ENCODE measurements around the gene CRLF3.

CRLF3 gene

DNA sequence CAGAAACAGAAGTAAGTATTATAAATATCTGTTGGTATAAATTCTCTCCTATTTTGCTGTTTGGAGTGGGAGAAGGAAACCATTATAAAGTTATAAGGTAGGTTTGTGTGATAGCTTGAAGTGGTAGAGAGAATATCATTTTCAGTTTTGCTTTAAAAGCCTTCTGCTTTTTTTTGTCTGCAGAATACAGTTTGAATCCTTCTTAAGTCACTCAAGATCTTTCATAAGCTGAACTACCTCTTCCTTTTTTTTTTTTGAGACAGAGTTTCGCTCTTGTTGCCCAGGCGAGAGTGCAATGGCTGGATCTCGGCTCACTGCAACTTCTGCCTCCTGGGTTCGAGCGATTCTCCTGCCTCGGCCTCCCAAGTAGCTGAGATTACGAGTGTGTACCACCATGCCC, 16.3 kb upstream of the CRLF3 start:
- TF ChIP-seq, protein P1, sequence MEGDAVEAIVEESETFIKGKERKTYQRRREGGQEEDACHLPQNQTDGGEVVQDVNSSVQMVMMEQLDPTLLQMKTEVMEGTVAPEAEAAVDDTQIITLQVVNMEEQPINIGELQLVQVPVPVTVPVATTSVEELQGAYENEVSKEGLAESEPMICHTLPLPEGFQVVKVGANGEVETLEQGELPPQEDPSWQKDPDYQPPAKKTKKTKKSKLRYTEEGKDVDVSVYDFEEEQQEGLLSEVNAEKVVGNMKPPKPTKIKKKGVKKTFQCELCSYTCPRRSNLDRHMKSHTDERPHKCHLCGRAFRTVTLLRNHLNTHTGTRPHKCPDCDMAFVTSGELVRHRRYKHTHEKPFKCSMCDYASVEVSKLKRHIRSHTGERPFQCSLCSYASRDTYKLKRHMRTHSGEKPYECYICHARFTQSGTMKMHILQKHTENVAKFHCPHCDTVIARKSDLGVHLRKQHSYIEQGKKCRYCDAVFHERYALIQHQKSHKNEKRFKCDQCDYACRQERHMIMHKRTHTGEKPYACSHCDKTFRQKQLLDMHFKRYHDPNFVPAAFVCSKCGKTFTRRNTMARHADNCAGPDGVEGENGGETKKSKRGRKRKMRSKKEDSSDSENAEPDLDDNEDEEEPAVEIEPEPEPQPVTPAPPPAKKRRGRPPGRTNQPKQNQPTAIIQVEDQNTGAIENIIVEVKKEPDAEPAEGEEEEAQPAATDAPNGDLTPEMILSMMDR (IDR thresholded peaks at IDR 0.05; ENCODE audit: control extremely low read depth, extremely low read depth, low read depth, missing control alignments) = no peak
- ChIA-PET POLR2A (no interaction called here), CTCF (interaction anchor here (0.6 to 7.8 kb wide), 3 partner anchors 14 to 87 kb away, joined by 3 to 55 read pairs (median 5); partner anchors contain the start of gene CRLF3)
- DNase-seq (ENCODE audit: extremely low spot score) = no peak

DNA sequence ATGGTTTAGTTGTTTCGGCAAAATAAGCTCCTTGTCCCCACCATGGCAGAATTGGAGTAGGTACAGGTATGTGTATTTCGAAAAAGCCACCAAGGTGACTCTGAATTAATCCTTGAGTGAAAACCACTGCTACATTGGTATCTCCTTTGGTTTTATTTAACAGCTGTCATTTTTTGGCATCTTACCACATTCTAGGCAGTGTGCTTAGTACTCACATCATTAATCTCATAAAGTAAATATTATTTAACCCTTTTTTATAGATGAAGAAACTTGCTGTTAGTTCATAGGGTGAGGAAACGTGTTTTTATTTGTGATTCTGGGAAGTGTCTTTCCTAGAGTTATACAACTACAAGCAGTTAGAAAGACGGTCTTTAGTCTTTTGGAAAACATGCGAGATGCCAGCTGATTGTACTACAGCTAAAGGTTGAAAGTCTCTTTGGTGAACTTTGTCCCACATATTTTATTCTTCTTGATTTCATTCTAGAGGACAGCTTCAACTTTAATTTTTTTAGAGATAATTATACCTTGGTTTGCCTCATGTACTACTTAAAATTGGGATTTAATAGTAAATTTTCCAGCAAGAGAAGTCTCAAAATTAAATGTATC, 13.8 kb upstream of the CRLF3 start:
- POLR2A ChIA-PET = no interaction called here
- CTCF ChIA-PET = interaction anchor here (1.8 to 7.8 kb wide), 2 partner anchors 13 to 48 kb away, joined by 5 to 55 read pairs; partner anchors contain the start of gene CRLF3
- TF ChIP-seq, protein P1 (IDR thresholded peaks at IDR 0.05; ENCODE audit: control extremely low read depth, extremely low read depth, low read depth, missing control alignments) = no peak
- no peak for DNase-seq (ENCODE audit: extremely low spot score)

DNA sequence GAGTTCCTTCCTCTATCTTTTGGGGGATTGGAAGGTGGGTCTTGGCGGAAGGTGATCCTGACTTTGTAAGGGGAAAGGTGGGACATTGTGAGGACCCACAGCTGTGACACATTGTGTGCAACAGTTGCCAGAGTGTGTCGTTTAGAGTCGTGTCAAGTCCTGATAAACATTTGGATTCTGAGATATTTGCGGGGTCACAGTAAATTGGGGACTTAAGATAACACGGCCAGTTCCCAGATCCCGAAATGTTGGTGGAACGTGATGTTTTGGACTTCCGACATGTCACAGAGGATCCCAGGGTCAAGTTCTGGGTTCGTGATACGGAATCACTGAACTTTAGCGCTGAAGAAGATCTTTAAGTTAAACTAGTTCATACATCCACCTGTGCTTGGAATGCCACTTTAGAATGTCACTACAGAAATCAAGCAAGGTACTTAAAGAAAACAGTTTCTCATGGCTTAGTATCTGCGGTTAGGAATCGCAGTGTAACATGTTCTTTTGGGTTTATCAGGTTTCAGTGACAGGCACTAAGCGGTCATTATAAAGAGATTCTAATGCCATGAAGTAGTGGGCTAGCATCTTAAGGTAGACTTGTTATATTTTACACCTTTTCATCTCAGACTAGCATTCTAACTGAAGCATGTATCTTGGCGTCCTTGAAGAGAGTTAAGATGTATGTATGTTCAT, 8.1 kb upstream of the CRLF3 start:
- DNase-seq (ENCODE audit: extremely low spot score) = no peak
- TF ChIP-seq, protein P1 (IDR thresholded peaks at IDR 0.05; ENCODE audit: control extremely low read depth, extremely low read depth, low read depth, missing control alignments) = no peak
- ChIA-PET CTCF (interaction anchor here (0.9 to 1.2 kb wide), 3 partner anchors 8 to 12 kb away, joined by 3 read pairs; partner anchors contain the start of gene CRLF3), POLR2A (no interaction called here)

DNA sequence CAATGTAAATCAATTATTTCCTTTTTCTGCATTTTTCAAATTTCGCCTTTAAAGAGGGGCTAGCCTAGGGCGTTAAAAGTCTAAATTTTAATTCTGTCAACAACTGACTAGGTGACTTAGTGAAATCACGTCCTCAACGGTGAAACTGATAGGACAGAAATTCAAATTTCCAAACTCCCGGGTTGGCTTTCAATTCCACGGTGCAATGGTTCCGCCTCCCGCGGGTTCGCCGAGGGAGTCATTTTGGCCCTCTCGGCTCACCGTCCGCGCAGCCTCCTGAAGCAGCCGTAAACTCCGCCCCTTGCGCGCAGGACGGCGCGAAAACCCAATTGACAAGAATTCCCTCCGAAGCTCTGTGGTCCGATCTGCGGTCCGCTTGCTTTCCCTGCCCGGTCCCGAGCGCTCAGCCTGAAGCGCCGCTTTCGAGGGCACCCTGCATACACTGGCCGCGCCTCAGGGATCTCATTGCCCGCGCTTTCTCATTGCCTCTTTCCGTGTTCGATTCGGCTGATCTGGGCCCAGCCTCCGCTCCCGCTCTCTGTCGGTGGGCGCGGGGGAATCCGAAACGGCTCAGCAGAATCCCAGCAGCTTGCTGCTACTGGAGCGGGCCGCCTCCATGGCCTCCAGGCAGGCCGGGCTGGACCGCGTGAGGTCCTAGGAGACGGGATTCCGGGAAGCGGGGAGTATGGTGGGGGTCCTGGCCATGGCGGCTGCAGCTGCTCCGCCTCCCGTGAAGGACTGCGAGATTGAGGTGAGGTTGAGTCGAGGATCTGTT, 7.4 kb upstream of the CRLF3 start, which contains the start of gene ATAD5:
ATAD5 (plus strand) TSS at position 304 of the 775 bp plus-strand sequence; CDS start at position 686, 382 bp downstream.
- CTCF ChIA-PET = interaction anchor here (1.1 to 1.4 kb wide), 3 partner anchors 16 to 383 kb away, joined by 3 to 4 read pairs (median 3); no protein-coding TSS in a partner anchor
- POLR2A ChIA-PET = no interaction called here
- TF ChIP-seq, protein P1 (IDR thresholded peaks at IDR 0.05; ENCODE audit: control extremely low read depth, extremely low read depth, low read depth, missing control alignments) = no peak
- DNase-seq (ENCODE audit: extremely low spot score) = peak; percentile 91

DNA sequence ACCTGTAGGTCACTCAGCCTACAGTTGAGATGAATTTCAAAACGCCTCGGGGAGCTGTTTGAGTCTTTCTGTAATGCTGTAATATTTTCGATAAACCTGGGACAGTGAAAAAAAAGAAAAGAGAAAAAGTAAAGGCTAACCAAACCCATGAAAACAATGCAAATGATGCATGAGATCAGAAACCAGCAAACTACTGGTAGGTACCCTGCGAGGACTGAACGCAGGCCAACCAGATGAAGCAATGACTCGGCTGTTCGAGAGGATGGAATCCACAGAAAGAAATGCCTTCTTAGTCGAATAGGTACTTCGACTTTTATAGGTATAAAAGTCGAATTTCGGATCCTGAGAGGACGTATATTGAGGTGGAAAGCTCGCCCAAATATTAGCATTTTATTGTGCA, 6.8 kb upstream of the CRLF3 start:
- ChIA-PET POLR2A (no interaction called here), CTCF (interaction anchor here (1.1 to 1.4 kb wide), 3 partner anchors 16 to 384 kb away, joined by 3 to 4 read pairs (median 3); no protein-coding TSS in a partner anchor)
- peak; percentile 30 for DNase-seq (ENCODE audit: extremely low spot score)
- TF ChIP-seq, protein P1 (IDR thresholded peaks at IDR 0.05; ENCODE audit: control extremely low read depth, extremely low read depth, low read depth, missing control alignments) = no peak

DNA sequence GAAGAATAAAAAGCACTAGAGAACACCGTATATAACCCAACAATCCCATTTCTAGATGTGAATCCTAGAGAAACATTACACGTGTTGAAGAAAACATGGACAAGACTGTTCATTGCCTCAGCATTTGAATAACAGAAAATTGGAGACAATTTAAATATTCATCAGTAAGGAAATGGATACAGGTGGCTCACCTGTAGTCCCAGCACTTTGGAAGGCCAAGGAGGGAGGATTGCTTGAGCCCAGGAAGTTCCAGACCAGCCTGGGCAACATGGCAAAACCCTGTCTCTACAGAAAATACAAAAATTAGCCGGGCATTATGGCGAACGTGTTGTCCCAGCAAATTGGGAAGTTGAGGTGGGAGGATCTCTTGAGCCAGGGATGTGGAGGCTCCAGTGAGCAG, 4.5 kb upstream of the CRLF3 start:
- ChIA-PET POLR2A (no interaction called here), CTCF (interaction anchor here (0.9 kb wide), 1 partner anchor 9 kb away, joined by 3 read pairs; no protein-coding TSS in a partner anchor)
- DNase-seq (ENCODE audit: extremely low spot score) = no peak
- TF ChIP-seq, protein P1 (IDR thresholded peaks at IDR 0.05; ENCODE audit: control extremely low read depth, extremely low read depth, low read depth, missing control alignments) = no peak
